HG03575 (cell line): ENCODE measurements around the gene ABCC4.

ENCODE experiments used
- ATAC-seq: cut with Tn5 transposase; IDR thresholded peaks from one replicate; pipeline ENCODE4 v1.9.1; 2021; ENCODE audit not compliant: unreplicated experiment, insufficient number of reproducible peaks, low FRiP score; ENCODE audit errors: extremely low read depth

ABCC4 gene

DNA sequence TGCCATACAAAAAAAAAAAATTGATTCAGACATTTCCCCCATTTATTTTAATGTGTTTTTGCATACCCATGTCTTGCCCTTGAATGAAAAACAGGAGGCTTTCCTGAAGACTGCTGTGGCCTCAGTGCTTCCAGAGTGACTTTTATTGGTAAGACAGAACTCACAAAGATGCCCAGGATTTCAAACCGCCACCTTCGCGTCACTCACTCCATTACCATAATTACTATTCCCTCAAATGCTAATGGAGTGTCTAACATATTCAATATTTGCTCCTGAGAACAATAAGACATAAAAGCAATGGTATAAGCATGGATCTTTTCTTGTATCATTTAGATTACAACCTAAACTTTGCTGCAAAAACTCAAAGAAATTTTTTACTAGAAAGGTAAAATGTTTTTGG, 306.7 kb downstream of the ABCC4 start:
- ATAC-seq = no peak

- no peak for ATAC-seq
Observed at GRCh38 chr13:94993616-94994015, 307.6 kb downstream of the ABCC4 start.

DNA sequence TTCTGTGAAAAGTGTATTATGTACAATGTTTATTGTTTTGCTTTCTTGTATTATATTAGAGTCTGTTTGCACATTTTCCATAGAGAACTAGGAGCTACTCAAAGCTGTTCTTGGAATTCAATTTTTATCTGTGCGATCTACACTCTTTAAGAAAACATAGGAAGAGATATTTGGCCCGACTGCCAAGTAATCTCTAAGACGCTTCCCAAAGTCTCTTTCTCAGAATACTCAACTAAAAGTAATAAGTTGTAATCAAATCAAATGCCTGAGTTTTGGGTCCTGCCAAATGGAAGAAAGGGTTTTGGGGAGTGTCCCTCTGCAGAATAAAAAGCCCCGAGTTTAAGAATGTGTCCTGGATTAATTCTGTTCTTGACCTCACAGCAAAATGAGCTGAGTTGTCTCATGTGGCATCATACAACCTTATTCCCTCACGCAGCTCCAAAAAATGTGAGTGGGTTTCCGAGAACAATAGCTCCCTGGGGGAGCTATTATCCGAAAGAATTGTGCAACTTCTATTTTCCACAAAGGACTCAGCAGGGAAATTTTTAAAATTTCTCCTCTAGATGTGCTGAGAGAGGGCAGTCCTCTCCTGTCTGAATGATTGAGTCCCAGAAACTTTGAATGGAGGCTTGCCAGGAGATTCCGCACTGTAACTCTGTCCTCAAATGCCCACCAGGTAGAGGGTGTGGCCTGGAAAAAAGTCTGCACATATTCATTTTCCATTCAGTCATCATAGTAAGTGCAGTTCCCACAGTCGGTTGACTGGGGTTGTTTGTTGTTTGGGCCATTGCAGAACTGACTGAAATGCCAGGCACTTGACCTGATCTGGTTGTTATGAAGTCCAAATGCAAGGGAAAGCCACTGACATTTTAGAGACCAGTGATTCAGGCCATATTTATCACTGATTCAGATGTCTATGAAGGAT, 309.0 kb downstream of the ABCC4 start:
- no peak for ATAC-seq

GRCh38 chr13:94988654-94989053, 312.6 kb downstream of the ABCC4 start:
- ATAC-seq = no peak

DNA sequence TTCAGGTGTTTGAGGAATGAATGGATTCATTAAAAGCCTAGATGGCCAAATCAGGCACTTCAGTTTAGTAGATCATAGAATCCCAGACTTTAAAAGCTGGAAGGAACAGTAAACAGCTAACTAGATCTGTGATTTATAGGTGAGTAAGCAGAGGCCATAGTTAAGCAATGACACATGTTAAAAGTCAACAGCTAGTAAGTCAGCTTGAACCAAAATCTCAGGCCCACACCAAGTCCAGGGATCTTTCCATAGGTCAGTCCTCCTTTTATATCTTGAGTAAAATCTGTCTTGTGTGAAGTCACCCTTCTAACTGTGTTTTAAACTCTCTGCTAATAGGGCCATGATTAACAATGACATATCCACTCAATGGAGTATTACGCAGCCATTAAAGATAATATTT, 313.4 kb downstream of the ABCC4 start:
- ATAC-seq = no peak

- ATAC-seq = no peak
Observed at GRCh38 chr13:94987081-94987480, 314.2 kb downstream of the ABCC4 start.

- no peak for ATAC-seq
Observed at GRCh38 chr13:94984958-94985357, 316.3 kb downstream of the ABCC4 start.

GRCh38 chr13:94978516-94978915, 322.7 kb downstream of the ABCC4 start:
- ATAC-seq = no peak

DNA sequence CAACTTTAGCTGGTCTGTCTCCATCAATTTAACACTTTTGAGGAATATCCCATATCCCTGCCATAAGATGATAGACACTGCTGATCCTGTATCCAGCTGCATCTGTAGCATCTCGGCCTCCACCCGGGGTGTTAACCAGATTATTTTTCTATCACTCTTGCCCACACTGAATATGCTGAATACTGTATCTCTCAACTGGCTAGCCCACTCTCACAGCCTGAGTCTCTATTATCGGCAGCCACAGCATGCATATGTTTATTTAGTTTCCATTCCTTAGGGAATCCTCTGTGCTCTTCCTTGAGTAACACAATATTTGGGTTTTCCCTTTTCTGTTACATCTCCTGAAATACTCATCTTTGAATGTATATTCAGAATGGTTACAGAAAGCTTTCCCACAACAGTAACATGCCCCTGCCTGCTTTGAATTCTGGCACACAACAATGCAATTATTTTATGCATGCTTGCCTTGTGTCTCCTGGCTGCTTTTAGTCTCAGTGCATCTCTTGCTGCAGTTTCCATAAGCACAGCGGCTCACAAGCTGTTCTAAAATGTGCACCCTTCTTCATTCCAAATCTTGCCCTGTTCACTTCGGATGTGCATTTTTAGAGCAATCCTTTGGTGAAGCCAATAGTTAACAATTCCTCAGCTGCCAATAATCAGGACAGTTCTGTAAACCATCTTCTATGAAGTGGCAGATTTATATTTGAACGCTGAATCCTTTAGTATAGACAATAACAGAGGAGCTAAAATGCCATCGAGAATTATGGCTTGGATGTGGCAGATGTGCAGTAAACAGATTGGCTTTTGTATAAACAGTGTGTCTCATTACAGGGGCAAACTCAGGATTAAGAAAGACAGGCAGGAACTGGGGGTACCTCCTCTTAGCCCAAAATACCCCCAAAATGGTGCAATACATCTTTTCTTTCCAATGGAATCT, 327.0 kb downstream of the ABCC4 start:
- no peak for ATAC-seq

GRCh38 chr13:94972262-94972661, 329.0 kb downstream of the ABCC4 start:
- ATAC-seq = no peak
